HEK293 (cell line): ENCODE measurements around the gene DCAF5.

Experiments used
- CTCF ChIA-PET: fragments of 350-600 bp; formaldehyde crosslinking; extraction: SDS; loops from one replicate; lab custom pipeline; 2021; ENCODE audit warnings: antibody characterized with exemption; lab: Yijun Ruan, JAX
- POLR2A ChIA-PET: fragments of 300-600 bp; formaldehyde crosslinking; extraction: SDS; loops from one replicate; lab custom pipeline; 2020; ENCODE audit warnings: antibody characterized with exemption, inconsistent platforms; lab: Yijun Ruan, JAX
- H3K27ac ChIP-seq: fragments of 200-500 bp; sonication (Bioruptor generic); 2 replicates; pipeline ENCODE4 v1.5.1; 2014; ENCODE audit warnings: low read depth, low read length, control low read depth, inconsistent platforms; ENCODE audit errors: extremely low read depth
- H3K36me3 ChIP-seq, 2 experiments: fragments of 200-500 bp in 1 of 2; sonication (Bioruptor generic) in 1 of 2; 1 replicate in 1 of 2; 2 replicates in 1 of 2; pipeline ENCODE4 v1.5.1; 2014 to 2017; ENCODE audit warnings: inconsistent platforms in 2 of 2, low read length in 2 of 2; ENCODE audit not compliant: control insufficient read depth in 2 of 2, insufficient read depth in 1 of 2
- H3K4me1 ChIP-seq: fragments of 200-500 bp; sonication (Bioruptor generic); 2 replicates; pipeline ENCODE4 v1.5.1; 2014; ENCODE audit warnings: mild to moderate bottlenecking, low read length, inconsistent platforms; ENCODE audit not compliant: control insufficient read depth, insufficient read depth
- H3K4me3 ChIP-seq: 2 replicates; pipeline ENCODE4 v1.5.1; 2011; ENCODE audit warnings: low read depth, mild to moderate bottlenecking, control low read depth, low read length, moderate library complexity
- H3K9me3 ChIP-seq: fragments of 200-500 bp; sonication (Bioruptor generic); 2 replicates; pipeline ENCODE4 v1.5.1; 2014; ENCODE audit warnings: low read depth, low read length, inconsistent platforms; ENCODE audit not compliant: control insufficient read depth, insufficient read depth
- BCL11B ChIP-seq: fragments of 450-650 bp; formaldehyde crosslinking; IDR thresholded peaks from 2 replicates; pipeline ENCODE4 v1.5.1; 2016; ENCODE audit warnings: low read depth, missing biosample characterization, missing genetic modification characterization
- GFI1B ChIP-seq: fragments of 450-650 bp; formaldehyde crosslinking; IDR thresholded peaks from 2 replicates; pipeline ENCODE4 v1.5.1; 2016; ENCODE audit warnings: missing biosample characterization, missing genetic modification characterization
- PRDM1 ChIP-seq: fragments of 450-650 bp; formaldehyde crosslinking; IDR thresholded peaks from 2 replicates; pipeline ENCODE4; 2016; ENCODE audit warnings: missing biosample characterization, missing genetic modification characterization
- REPIN1 ChIP-seq: fragments of 450-650 bp; formaldehyde crosslinking; IDR thresholded peaks from 2 replicates; pipeline ENCODE4 v1.5.1; 2017; ENCODE audit warnings: missing biosample characterization, missing genetic modification characterization, low read depth
- SCRT2 ChIP-seq: fragments of 450-650 bp; formaldehyde crosslinking; IDR thresholded peaks from 2 replicates; pipeline ENCODE4 v1.5.1; 2016; ENCODE audit warnings: missing biosample characterization, missing genetic modification characterization
- TRIM28 ChIP-seq: IDR thresholded peaks from 2 replicates; pipeline ENCODE4 v1.6.1; 2011; ENCODE audit warnings: low read length, control low read depth, borderline replicate concordance
- ZNF391 ChIP-seq: fragments of 450-650 bp; formaldehyde crosslinking; IDR thresholded peaks from 2 replicates; pipeline ENCODE4 v1.5.1; 2016; ENCODE audit warnings: low read depth, missing biosample characterization, missing genetic modification characterization, borderline replicate concordance
- ZNF518A ChIP-seq: fragments of 450-650 bp; formaldehyde crosslinking; conservative IDR thresholded peaks from 2 replicates; pipeline ENCODE4 v1.5.1; 2016; ENCODE audit warnings: low read depth, missing biosample characterization, missing genetic modification characterization
- ZNF624 ChIP-seq: fragments of 450-650 bp; formaldehyde crosslinking; IDR thresholded peaks from 2 replicates; pipeline ENCODE4 v1.5.1; 2017; ENCODE audit warnings: missing biosample characterization, missing genetic modification characterization
- ZNF654 ChIP-seq: fragments of 450-650 bp; formaldehyde crosslinking; IDR thresholded peaks from 2 replicates; pipeline ENCODE4 v1.5.1; 2016; ENCODE audit warnings: low read depth, missing biosample characterization, missing genetic modification characterization
- ZNF701 ChIP-seq: fragments of 450-650 bp; formaldehyde crosslinking; IDR thresholded peaks from 2 replicates; pipeline ENCODE4 v1.5.1; 2016; ENCODE audit warnings: missing biosample characterization, missing genetic modification characterization
- ZNF747 ChIP-seq: fragments of 450-650 bp; formaldehyde crosslinking; IDR thresholded peaks from 2 replicates; pipeline ENCODE4 v1.5.1; 2016; ENCODE audit warnings: missing biosample characterization, missing genetic modification characterization
- ZNF777 ChIP-seq: fragments of 450-650 bp; formaldehyde crosslinking; IDR thresholded peaks from 2 replicates; pipeline ENCODE4 v1.5.1; 2017; ENCODE audit warnings: missing biosample characterization, missing genetic modification characterization, borderline replicate concordance
- TF ChIP-seq, protein P1 (sequence below): fragments of 450-650 bp; formaldehyde crosslinking; IDR thresholded peaks from 2 replicates; pipeline ENCODE4 v1.5.1; 2016; ENCODE audit warnings: missing biosample characterization, missing genetic modification characterization
- TF ChIP-seq, protein P2 (sequence below): fragments of 450-650 bp; formaldehyde crosslinking; IDR thresholded peaks from 2 replicates; pipeline ENCODE4 v1.5.1; 2017; ENCODE audit warnings: missing biosample characterization, missing genetic modification characterization
- TF ChIP-seq, protein P3 (sequence below): fragments of 450-650 bp; formaldehyde crosslinking; IDR thresholded peaks from 2 replicates; pipeline ENCODE4 v1.5.1; 2017; ENCODE audit warnings: missing biosample characterization, missing genetic modification characterization
- TF ChIP-seq, protein P4 (sequence below): fragments of 450-650 bp; formaldehyde crosslinking; IDR thresholded peaks from 2 replicates; pipeline ENCODE4 v1.5.1; 2016; ENCODE audit warnings: missing biosample characterization, missing genetic modification characterization
- TF ChIP-seq, protein P5 (sequence below): fragments of 450-650 bp; formaldehyde crosslinking; IDR thresholded peaks from 2 replicates; pipeline ENCODE4 v1.5.1; 2016; ENCODE audit warnings: missing biosample characterization, missing genetic modification characterization
- TF ChIP-seq, protein P6 (sequence below): fragments of 450-650 bp; formaldehyde crosslinking; IDR thresholded peaks from 2 replicates; pipeline ENCODE4 v1.5.1; 2016; ENCODE audit warnings: missing biosample characterization, missing genetic modification characterization

Gene DCAF5

DNA sequence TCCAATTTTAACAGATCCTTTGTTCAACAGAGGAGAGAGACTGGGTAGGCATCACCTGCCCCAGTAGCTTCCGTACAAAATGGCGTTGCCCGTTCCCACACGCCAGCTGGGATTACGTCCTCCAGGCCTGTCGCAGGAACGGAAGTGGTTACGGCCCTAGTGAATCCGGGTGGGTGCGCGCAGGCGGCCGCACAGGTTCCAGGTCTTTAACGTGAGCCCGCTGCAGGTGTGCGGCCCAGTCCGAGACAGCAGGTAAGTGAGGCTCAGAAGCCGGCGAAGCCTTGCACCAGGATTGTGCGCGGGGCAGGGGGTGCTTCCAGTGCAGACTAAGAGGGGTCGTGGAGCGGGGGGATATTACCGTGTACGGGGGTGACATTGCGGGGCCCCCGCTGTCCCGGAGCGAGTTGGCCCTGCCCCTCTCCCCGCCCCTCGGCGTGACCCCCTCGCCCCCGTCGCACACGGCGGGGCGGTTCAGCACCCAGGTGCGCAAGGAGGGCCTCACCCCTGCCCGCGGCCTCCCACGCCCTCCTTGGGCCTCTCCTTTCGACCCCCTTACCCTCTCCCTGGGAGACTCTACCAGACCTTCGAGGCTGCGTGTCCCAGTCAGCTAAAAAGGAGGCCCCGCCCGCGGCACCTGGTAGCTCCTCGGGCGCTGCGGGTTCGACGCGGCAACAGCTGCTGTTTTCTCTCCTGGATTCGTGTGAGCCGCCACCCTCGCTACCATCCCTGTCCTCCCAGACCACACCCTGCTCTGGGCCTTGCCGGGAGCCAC is 38.6 kb upstream of the DCAF5 start, which contains the start of gene EXD2:
EXD2 (plus strand) TSS at position 159 of the 772 bp plus-strand sequence. CDS start 17,973 bp downstream, outside the sequence.
- Histone ChIP-seq H3K9me3 (no peaks in the 10 kb centered on the region), H3K36me3 (peaks cover 0 to 6% of the 10 kb centered on the region in 2 experiments; a peak in 1 of 3 replicates), H3K27ac (peak within 1 kb of the TSS; percentile 82), H3K4me3 (peak within 1 kb of the TSS; percentile 96), H3K4me1 (peaks cover 8% of the 10 kb centered on the region)
- CTCF ChIA-PET = interaction anchor here (0.9 to 1.0 kb wide), 2 partner anchors 41 to 52 kb away, joined by 3 read pairs; no protein-coding TSS in a partner anchor
- POLR2A ChIA-PET = interaction anchor here (0.6 to 1.8 kb wide), 8 partner anchors 13 to 591 kb away, joined by 3 to 9 read pairs (median 4); partner anchors contain the start of genes ERH and SLC39A9
- TF ChIP-seq BCL11B (tag by site-specific recombination) (peak; percentile 64), ZNF701 (tag by site-specific recombination) (no peak), GFI1B (tag by site-specific recombination) (no peak), PRDM1 (tag by site-specific recombination) (no peak), ZNF747 (tag by site-specific recombination) (no peak), ZNF391 (tag by site-specific recombination) (peak; percentile 83), TRIM28 (peak; percentile 30; the same call in 1 of the 2 replicates), REPIN1 (peak; percentile 91), ZNF624 (tag by site-specific recombination) (no peak), ZNF777 (tag by site-specific recombination) (peak; percentile 70; the same call in 1 of the 2 replicates), ZNF518A (tag by site-specific recombination) (peak; percentile 83), SCRT2 (tag by site-specific recombination) (peak; percentile 85), ZNF654 (tag by site-specific recombination) (peak; percentile 3; the same call in 1 of the 2 replicates)
- TF ChIP-seq, protein P1, sequence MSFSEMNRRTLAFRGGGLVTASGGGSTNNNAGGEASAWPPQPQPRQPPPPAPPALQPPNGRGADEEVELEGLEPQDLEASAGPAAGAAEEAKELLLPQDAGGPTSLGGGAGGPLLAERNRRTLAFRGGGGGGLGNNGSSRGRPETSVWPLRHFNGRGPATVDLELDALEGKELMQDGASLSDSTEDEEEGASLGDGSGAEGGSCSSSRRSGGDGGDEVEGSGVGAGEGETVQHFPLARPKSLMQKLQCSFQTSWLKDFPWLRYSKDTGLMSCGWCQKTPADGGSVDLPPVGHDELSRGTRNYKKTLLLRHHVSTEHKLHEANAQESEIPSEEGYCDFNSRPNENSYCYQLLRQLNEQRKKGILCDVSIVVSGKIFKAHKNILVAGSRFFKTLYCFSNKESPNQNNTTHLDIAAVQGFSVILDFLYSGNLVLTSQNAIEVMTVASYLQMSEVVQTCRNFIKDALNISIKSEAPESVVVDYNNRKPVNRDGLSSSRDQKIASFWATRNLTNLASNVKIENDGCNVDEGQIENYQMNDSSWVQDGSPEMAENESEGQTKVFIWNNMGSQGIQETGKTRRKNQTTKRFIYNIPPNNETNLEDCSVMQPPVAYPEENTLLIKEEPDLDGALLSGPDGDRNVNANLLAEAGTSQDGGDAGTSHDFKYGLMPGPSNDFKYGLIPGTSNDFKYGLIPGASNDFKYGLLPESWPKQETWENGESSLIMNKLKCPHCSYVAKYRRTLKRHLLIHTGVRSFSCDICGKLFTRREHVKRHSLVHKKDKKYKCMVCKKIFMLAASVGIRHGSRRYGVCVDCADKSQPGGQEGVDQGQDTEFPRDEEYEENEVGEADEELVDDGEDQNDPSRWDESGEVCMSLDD = peak; percentile 94
- TF ChIP-seq, protein P2, sequence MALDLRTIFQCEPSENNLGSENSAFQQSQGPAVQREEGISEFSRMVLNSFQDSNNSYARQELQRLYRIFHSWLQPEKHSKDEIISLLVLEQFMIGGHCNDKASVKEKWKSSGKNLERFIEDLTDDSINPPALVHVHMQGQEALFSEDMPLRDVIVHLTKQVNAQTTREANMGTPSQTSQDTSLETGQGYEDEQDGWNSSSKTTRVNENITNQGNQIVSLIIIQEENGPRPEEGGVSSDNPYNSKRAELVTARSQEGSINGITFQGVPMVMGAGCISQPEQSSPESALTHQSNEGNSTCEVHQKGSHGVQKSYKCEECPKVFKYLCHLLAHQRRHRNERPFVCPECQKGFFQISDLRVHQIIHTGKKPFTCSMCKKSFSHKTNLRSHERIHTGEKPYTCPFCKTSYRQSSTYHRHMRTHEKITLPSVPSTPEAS (tag by site-specific recombination) = peak; percentile 49; the same call in 1 of the 2 replicates
- TF ChIP-seq, protein P3, sequence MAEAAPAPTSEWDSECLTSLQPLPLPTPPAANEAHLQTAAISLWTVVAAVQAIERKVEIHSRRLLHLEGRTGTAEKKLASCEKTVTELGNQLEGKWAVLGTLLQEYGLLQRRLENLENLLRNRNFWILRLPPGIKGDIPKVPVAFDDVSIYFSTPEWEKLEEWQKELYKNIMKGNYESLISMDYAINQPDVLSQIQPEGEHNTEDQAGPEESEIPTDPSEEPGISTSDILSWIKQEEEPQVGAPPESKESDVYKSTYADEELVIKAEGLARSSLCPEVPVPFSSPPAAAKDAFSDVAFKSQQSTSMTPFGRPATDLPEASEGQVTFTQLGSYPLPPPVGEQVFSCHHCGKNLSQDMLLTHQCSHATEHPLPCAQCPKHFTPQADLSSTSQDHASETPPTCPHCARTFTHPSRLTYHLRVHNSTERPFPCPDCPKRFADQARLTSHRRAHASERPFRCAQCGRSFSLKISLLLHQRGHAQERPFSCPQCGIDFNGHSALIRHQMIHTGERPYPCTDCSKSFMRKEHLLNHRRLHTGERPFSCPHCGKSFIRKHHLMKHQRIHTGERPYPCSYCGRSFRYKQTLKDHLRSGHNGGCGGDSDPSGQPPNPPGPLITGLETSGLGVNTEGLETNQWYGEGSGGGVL (tag by site-specific recombination) = peak; percentile 55
- TF ChIP-seq, protein P4, sequence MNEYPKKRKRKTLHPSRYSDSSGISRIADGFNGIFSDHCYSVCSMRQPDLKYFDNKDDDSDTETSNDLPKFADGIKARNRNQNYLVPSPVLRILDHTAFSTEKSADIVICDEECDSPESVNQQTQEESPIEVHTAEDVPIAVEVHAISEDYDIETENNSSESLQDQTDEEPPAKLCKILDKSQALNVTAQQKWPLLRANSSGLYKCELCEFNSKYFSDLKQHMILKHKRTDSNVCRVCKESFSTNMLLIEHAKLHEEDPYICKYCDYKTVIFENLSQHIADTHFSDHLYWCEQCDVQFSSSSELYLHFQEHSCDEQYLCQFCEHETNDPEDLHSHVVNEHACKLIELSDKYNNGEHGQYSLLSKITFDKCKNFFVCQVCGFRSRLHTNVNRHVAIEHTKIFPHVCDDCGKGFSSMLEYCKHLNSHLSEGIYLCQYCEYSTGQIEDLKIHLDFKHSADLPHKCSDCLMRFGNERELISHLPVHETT = peak; percentile 74
- TF ChIP-seq, protein P5, sequence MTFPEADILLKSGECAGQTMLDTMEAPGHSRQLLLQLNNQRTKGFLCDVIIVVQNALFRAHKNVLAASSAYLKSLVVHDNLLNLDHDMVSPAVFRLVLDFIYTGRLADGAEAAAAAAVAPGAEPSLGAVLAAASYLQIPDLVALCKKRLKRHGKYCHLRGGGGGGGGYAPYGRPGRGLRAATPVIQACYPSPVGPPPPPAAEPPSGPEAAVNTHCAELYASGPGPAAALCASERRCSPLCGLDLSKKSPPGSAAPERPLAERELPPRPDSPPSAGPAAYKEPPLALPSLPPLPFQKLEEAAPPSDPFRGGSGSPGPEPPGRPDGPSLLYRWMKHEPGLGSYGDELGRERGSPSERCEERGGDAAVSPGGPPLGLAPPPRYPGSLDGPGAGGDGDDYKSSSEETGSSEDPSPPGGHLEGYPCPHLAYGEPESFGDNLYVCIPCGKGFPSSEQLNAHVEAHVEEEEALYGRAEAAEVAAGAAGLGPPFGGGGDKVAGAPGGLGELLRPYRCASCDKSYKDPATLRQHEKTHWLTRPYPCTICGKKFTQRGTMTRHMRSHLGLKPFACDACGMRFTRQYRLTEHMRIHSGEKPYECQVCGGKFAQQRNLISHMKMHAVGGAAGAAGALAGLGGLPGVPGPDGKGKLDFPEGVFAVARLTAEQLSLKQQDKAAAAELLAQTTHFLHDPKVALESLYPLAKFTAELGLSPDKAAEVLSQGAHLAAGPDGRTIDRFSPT (tag by site-specific recombination) = peak; percentile 42; the same call in 1 of the 2 replicates
- TF ChIP-seq, protein P6, sequence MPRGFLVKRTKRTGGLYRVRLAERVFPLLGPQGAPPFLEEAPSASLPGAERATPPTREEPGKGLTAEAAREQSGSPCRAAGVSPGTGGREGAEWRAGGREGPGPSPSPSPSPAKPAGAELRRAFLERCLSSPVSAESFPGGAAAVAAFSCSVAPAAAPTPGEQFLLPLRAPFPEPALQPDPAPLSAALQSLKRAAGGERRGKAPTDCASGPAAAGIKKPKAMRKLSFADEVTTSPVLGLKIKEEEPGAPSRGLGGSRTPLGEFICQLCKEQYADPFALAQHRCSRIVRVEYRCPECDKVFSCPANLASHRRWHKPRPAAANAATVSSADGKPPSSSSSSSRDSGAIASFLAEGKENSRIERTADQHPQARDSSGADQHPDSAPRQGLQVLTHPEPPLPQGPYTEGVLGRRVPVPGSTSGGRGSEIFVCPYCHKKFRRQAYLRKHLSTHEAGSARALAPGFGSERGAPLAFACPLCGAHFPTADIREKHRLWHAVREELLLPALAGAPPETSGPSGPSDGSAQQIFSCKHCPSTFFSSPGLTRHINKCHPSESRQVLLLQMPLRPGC (tag by site-specific recombination) = no peak
